AG09309 (cell line): Measurements from ENCODE around the gene NRL.

ENCODE experiments used
- DNase-seq: peaks from one replicate; pipeline ENCODE4 v3.0.0-alpha.2; 2010; ENCODE audit warnings: low read depth
- H3K4me3 ChIP-seq: 2 replicates; pipeline ENCODE4 v1.5.1; 2011; ENCODE audit warnings: mild to moderate bottlenecking, low read depth, low read length, moderate library complexity; ENCODE audit not compliant: control insufficient read depth
- CTCF ChIP-seq: IDR thresholded peaks from 2 replicates; pipeline ENCODE4 v1.5.1; 2011; ENCODE audit warnings: mild to moderate bottlenecking, low read depth, low read length, inconsistent platforms; ENCODE audit not compliant: insufficient read depth, control insufficient read depth; ENCODE audit errors: missing control alignments

Gene NRL

GRCh38 chr14:24088095-24088494 is 26.7 kb downstream of the NRL start:
- no peak for TF ChIP-seq CTCF
- H3K4me3 ChIP-seq, result no peak overlapping the region
- no peak for DNase-seq

- no peak for TF ChIP-seq CTCF
- no peak for DNase-seq
- no peak overlapping the region for H3K4me3 ChIP-seq
Observed at GRCh38 chr14:24087004-24087403, 27.7 kb downstream of the NRL start.

GRCh38 chr14:24086193-24086955 is 28.4 kb downstream of the NRL start:
- no peak overlapping the region for H3K4me3 ChIP-seq
- no peak for DNase-seq
- TF ChIP-seq CTCF, result no peak

- no peak for DNase-seq
- TF ChIP-seq CTCF, result no peak
- H3K4me3 ChIP-seq, result no peak overlapping the region
Observed at GRCh38 chr14:24085215-24085614, 29.5 kb downstream of the NRL start.

GRCh38 chr14:24084440-24084839 is 30.3 kb downstream of the NRL start:
- no peak for DNase-seq
- TF ChIP-seq CTCF, result no peak
- no peak overlapping the region for H3K4me3 ChIP-seq

- H3K4me3 ChIP-seq, result no peak overlapping the region
- TF ChIP-seq CTCF, result no peak
- DNase-seq, result no peak
Observed at GRCh38 chr14:24083462-24083861, 31.3 kb downstream of the NRL start.
